ENCODE measurements around the gene EXOSC2.

The EXOSC2 gene

DNA sequence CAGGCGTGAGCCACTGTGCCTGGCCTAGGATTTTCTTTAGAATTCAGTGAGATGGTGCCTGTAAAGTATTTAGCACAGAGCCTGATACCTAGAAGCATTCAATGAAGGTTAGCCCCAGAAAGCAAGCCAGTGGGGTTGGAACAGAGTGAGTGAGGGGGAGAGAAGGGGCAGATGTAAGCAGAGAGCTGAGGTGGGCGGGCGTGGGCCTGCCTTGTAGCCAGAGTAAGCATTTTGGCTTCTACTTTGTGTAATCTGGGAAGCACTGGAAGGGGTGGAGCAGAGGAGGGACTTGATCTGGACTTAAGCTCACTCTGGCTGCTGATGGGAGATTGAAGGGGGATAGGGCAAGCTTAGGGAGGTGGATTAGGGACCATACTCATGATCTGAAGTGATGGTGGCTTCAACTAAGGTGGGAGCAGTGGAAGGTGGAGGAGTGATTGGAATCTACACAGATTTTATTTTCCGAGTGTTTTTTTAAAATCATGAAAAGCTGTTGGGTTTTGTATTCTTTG is 2.6 kb downstream of the EXOSC2 start:
- Histone ChIP-seq H3K27me3 (ENCODE audit: control insufficient read depth, insufficient read depth, low read length) (no peaks in the 10 kb centered on the region), H3K27ac (ENCODE audit: low read length) (no peak overlapping the region), H3K4me3 (ENCODE audit: low read length) (no peak overlapping the region), H3K4me1 (ENCODE audit: control insufficient read depth, insufficient read depth, low read length) (peaks cover 1% of the 10 kb centered on the region; the same call in 1 of the 2 replicates), H3K36me3 (ENCODE audit: control insufficient read depth, insufficient read depth, low read length) (peaks cover 29% of the 10 kb centered on the region; the same call in 1 of the 2 replicates), H3K9me3 (ENCODE audit: control insufficient read depth, insufficient read depth, low read length) (no peaks in the 10 kb centered on the region)
- DNase-seq (ENCODE audit: low read depth, low spot score) = no peak
- no CpG with 5 or more reads among the region's 4 CpGs for WGBS (ENCODE audit: insufficient coverage, insufficient read length)

- no peak for DNase-seq (ENCODE audit: low read depth, low spot score)
- Histone ChIP-seq H3K4me3 (ENCODE audit: low read length) (no peak overlapping the region), H3K27ac (ENCODE audit: low read length) (no peak overlapping the region), H3K27me3 (ENCODE audit: control insufficient read depth, insufficient read depth, low read length) (no peaks in the 10 kb centered on the region), H3K4me1 (ENCODE audit: control insufficient read depth, insufficient read depth, low read length) (peaks cover 1% of the 10 kb centered on the region; the same call in 1 of the 2 replicates), H3K36me3 (ENCODE audit: control insufficient read depth, insufficient read depth, low read length) (peaks cover 36% of the 10 kb centered on the region), H3K9me3 (ENCODE audit: control insufficient read depth, insufficient read depth, low read length) (no peaks in the 10 kb centered on the region)
- WGBS (ENCODE audit: insufficient coverage, insufficient read length) = no CpG with 5 or more reads among the region's 8 CpGs
Observed at GRCh38 chr9:130696996-130697395, 3.4 kb downstream of the EXOSC2 start.

DNA sequence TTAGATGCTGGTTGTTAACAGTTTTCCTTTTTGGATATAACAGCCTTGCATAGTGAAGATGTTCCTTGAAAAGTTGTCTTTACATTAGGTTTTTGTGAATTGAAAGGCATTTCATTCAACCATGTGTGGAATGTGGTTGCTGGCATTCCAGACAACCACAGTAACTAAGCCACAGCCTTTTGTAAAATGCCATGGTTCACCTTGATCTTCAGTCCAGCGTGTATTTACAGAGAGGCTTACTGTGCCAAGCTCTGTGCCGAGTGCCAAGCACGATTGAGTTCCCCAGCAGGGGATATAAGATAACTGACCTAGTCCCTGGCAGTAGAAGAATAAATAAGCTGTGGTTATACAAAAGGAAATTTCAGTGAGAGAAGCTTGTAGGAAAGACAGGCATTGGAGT is 4.9 kb downstream of the EXOSC2 start:
- DNase-seq (ENCODE audit: low read depth, low spot score) = no peak
- Histone ChIP-seq H3K27me3 (ENCODE audit: control insufficient read depth, insufficient read depth, low read length) (no peaks in the 10 kb centered on the region), H3K4me1 (ENCODE audit: control insufficient read depth, insufficient read depth, low read length) (no peaks in the 10 kb centered on the region), H3K9me3 (ENCODE audit: control insufficient read depth, insufficient read depth, low read length) (no peaks in the 10 kb centered on the region), H3K27ac (ENCODE audit: low read length) (no peak overlapping the region), H3K36me3 (ENCODE audit: control insufficient read depth, insufficient read depth, low read length) (peaks cover 48% of the 10 kb centered on the region), H3K4me3 (ENCODE audit: low read length) (no peak overlapping the region)
- no CpG with 5 or more reads among the region's 3 CpGs for WGBS (ENCODE audit: insufficient coverage, insufficient read length)

GRCh38 chr9:130699047-130699446 is 5.5 kb downstream of the EXOSC2 start:
- H3K4me3 ChIP-seq (ENCODE audit: low read length) = no peak overlapping the region

DNA sequence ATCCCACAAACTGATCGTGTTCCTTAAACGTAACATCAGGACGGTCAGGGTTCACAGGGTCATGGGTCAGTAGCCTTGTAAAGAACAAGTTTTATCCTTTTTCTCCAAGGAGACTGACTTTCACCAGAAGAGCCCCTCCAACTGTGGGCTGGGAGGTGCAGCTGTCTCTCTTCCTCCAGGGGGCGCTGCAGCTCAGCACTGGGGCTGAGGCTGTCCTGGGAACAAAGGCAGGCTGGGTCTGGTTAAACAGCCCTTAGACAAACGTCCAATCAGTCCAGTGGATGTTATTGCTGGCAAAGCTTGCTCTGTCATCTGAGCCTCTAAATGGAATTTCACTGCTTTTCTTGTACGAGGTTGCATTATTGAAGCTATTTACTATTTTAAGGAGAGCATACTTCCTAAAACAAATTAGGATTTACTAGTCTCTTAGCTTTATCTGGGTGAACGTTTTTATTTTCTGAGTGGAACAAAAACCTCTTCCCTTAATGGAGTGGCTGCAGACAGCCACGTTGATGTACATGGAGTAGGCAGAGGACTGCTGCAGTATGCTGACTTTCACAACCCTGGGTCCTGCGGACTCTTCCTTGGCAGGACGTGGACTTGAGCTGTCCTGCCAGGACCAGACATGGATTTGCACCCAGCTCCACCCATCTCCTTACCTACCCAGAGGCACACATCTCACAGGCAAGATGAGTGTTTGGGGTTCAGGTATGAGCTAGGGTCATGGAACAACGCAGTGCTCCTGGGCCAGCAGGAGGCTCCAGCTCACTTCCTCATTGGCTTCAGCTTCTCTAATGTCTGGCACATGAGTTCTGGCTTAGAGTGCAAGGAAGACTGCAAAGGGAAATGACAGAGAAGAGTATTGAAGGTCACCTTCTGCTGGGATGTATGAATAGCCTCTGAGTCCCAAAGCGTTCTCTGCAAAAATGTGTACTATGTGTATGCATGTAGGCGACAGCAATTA is 7.8 kb downstream of the EXOSC2 start:
- no peak overlapping the region for H3K27ac ChIP-seq (ENCODE audit: low read length)
- WGBS (ENCODE audit: insufficient coverage, insufficient read length) = no CpG with 5 or more reads among the region's 13 CpGs
- no peak overlapping the region for H3K4me3 ChIP-seq (ENCODE audit: low read length)
- H3K4me1 ChIP-seq (ENCODE audit: control insufficient read depth, insufficient read depth, low read length) = no peaks in the 10 kb centered on the region
- peaks cover 52% of the 10 kb centered on the region for H3K36me3 ChIP-seq (ENCODE audit: control insufficient read depth, insufficient read depth, low read length)
- H3K9me3 ChIP-seq (ENCODE audit: control insufficient read depth, insufficient read depth, low read length) = no peaks in the 10 kb centered on the region
- no peaks in the 10 kb centered on the region for H3K27me3 ChIP-seq (ENCODE audit: control insufficient read depth, insufficient read depth, low read length)
- no peak for DNase-seq (ENCODE audit: low read depth, low spot score)

More at GRCh38 chr9:130699047-130699446, 5.5 kb downstream of the EXOSC2 start:
- Histone ChIP-seq H3K4me1 (ENCODE audit: control insufficient read depth, insufficient read depth, low read length) (no peaks in the 10 kb centered on the region), H3K36me3 (ENCODE audit: control insufficient read depth, insufficient read depth, low read length) (peaks cover 53% of the 10 kb centered on the region), H3K27ac (ENCODE audit: low read length) (no peak overlapping the region), H3K9me3 (ENCODE audit: control insufficient read depth, insufficient read depth, low read length) (no peaks in the 10 kb centered on the region), H3K27me3 (ENCODE audit: control insufficient read depth, insufficient read depth, low read length) (no peaks in the 10 kb centered on the region)
- DNase-seq (ENCODE audit: low read depth, low spot score) = no peak
- WGBS (ENCODE audit: insufficient coverage, insufficient read length) = no CpG with 5 or more reads among the region's 2 CpGs

DNA sequence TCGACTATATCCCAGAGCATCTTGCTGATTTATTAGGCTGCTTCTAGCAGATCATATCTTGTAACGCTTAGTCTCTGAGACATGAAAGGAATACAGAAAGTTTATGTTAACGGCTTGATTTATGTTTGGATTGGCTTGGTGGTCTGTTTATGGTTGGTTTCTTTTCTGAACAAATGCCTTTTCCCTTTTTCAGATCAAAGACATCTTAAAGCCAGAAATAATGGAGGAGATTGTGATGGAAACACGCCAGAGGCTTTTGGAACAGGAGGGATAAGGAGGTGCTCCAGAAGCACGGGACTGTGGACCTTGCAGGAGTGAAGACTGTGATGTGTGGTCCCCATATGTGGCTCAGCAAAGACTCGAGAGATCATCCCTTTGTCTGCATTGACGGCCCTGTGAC is 9.9 kb downstream of the EXOSC2 start:
- no peaks in the 10 kb centered on the region for H3K27me3 ChIP-seq (ENCODE audit: control insufficient read depth, insufficient read depth, low read length)
- peaks cover 36% of the 10 kb centered on the region for H3K36me3 ChIP-seq (ENCODE audit: control insufficient read depth, insufficient read depth, low read length)
- H3K27ac ChIP-seq (ENCODE audit: low read length) = no peak overlapping the region
- no CpG with 5 or more reads among the region's 7 CpGs for WGBS (ENCODE audit: insufficient coverage, insufficient read length)
- no peak for DNase-seq (ENCODE audit: low read depth, low spot score)
- H3K9me3 ChIP-seq (ENCODE audit: control insufficient read depth, insufficient read depth, low read length) = no peaks in the 10 kb centered on the region
- H3K4me3 ChIP-seq (ENCODE audit: low read length) = no peak overlapping the region
- H3K4me1 ChIP-seq (ENCODE audit: control insufficient read depth, insufficient read depth, low read length) = no peaks in the 10 kb centered on the region

DNA sequence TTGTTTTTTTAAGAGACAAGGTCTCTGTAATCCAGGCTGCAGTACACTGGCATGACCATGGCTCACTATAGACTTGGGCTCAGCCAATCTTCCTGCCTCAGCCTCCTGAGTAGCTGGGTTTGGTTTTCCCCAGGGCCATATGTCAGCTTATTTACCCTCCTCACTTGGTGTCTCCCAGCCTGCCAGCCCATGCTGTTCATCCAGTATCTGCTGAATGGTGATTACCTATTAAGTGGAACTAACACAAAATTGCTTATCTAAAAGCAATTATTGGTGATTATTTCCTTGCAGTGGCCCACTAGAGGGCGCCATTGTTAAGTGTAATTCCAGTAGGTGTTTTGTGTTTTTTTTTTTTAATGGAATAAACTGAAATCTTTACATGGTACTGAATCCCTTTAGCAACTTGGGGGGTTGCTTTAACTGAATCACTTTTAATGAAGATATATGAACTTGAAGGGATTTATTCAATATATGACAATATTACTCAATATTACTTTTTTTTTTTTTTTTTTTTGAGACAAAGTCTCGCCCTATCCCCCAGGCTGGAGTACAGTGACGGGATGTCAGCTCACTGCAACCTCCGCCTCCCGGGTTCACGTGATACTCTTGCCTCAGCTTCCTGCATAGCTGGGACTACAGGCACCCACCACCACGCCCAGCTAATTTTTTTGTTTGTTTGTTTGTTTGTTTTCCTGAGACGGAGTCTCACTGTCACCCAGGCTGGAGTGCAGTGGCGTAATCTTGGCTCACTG is 13.8 kb downstream of the EXOSC2 start:
- Histone ChIP-seq H3K4me3 (ENCODE audit: low read length) (no peak overlapping the region), H3K27me3 (ENCODE audit: control insufficient read depth, insufficient read depth, low read length) (no peaks in the 10 kb centered on the region), H3K4me1 (ENCODE audit: control insufficient read depth, insufficient read depth, low read length) (no peaks in the 10 kb centered on the region), H3K27ac (ENCODE audit: low read length) (no peak overlapping the region), H3K36me3 (ENCODE audit: control insufficient read depth, insufficient read depth, low read length) (peaks cover 15% of the 10 kb centered on the region; the same call in 1 of the 2 replicates), H3K9me3 (ENCODE audit: control insufficient read depth, insufficient read depth, low read length) (no peaks in the 10 kb centered on the region)
- no peak for DNase-seq (ENCODE audit: low read depth, low spot score)
- WGBS (ENCODE audit: insufficient coverage, insufficient read length) = no CpG with 5 or more reads among the region's 9 CpGs

DNA sequence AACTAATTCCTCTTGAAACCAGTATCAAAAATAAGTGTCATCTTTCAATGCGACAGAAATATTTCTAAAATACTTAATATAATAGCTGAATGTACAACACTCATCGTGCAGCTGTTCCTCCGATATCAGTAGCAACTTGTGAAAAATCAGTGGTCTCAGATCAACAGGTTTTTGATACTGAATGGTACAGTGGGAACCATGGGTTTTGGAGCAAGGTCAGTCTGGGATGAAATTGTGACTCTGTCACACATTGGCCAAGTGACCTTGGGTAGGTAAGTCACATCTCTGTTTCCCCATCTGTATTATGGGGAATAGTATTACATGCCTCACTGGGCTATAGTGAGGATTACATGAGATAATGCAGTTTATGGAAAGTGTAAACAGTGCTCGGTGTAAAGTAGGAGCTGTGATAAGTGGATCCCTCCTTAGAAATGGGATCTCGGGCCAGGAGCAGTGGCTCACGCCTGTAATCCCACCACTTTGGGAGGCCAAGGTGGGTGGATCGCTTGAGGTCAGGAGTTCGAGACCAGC is 17.3 kb downstream of the EXOSC2 start:
- Histone ChIP-seq H3K4me3 (ENCODE audit: low read length) (no peak overlapping the region), H3K27ac (ENCODE audit: low read length) (no peak overlapping the region), H3K36me3 (ENCODE audit: control insufficient read depth, insufficient read depth, low read length) (no peaks in the 10 kb centered on the region), H3K4me1 (ENCODE audit: control insufficient read depth, insufficient read depth, low read length) (no peaks in the 10 kb centered on the region), H3K27me3 (ENCODE audit: control insufficient read depth, insufficient read depth, low read length) (no peaks in the 10 kb centered on the region), H3K9me3 (ENCODE audit: control insufficient read depth, insufficient read depth, low read length) (no peaks in the 10 kb centered on the region)
- no peak for DNase-seq (ENCODE audit: low read depth, low spot score)
- no CpG with 5 or more reads among the region's 8 CpGs for WGBS (ENCODE audit: insufficient coverage, insufficient read length)

DNA sequence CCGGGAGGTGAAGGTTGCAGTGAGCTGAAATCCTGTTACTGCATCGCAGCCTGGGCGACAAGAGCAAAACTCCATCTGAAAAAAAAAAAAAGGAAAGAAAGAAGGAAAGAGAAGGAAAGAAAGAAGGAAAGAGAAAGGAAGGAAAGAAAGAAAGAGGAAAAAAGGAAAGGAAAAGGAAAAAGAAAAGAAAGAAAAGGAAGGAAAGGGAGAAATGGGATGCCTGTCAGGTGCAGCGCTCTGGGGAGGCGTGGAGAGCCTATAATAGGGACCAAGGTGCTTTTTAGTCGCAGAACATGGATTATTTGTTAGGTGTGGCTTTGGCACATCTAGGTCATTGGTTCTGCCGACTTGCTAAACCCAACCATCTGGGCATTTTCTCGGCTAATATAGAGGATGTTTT is 17.9 kb downstream of the EXOSC2 start:
- Histone ChIP-seq H3K27me3 (ENCODE audit: control insufficient read depth, insufficient read depth, low read length) (no peaks in the 10 kb centered on the region), H3K4me1 (ENCODE audit: control insufficient read depth, insufficient read depth, low read length) (no peaks in the 10 kb centered on the region), H3K4me3 (ENCODE audit: low read length) (no peak overlapping the region), H3K36me3 (ENCODE audit: control insufficient read depth, insufficient read depth, low read length) (no peaks in the 10 kb centered on the region), H3K9me3 (ENCODE audit: control insufficient read depth, insufficient read depth, low read length) (no peaks in the 10 kb centered on the region), H3K27ac (ENCODE audit: low read length) (no peak overlapping the region)
- no CpG with 5 or more reads among the region's 8 CpGs for WGBS (ENCODE audit: insufficient coverage, insufficient read length)
- DNase-seq (ENCODE audit: low read depth, low spot score) = no peak

DNA sequence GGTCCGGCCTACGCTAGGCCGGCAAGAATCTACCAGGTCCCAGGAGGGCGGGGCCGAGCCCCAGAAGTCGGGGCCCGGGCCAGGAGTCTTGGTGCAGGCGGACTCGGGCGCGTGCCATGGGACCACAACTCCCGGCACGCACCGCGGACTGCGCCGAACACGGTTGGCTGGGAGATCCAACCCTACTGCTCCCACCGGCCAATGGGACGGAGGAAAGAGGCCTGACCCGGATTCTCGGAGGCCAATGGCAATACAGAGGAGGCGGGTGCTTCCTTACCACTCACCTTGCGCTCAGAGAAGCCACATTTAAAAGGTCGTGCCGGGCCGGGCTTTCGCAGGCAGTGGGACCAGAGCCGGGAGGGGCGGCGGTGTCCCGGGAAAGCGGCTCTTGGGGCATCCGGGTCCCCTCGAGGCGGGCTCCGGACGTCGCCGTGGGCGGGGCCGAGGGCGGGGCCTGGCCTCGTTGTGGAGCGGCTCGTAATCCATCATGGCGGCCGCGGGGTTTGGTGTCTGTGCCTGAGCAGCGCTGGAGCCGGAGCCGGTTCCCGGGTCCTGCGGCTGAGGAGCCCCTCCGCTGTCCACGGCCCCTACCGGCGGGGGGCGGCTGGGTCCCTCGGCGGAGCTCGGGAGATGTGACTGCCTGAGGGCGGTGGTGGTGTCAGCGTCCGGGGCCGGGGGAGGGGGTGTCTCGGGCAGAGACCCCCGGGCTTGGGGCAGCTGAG is 19.1 kb downstream of the EXOSC2 start:
- peak; percentile 97 for DNase-seq (ENCODE audit: low read depth, low spot score)
- H3K36me3 ChIP-seq (ENCODE audit: control insufficient read depth, insufficient read depth, low read length) = no peaks in the 10 kb centered on the region
- no peaks in the 10 kb centered on the region for H3K4me1 ChIP-seq (ENCODE audit: control insufficient read depth, insufficient read depth, low read length)
- no peaks in the 10 kb centered on the region for H3K27me3 ChIP-seq (ENCODE audit: control insufficient read depth, insufficient read depth, low read length)
- no peak overlapping the region for H3K27ac ChIP-seq (ENCODE audit: low read length)
- no CpG with 5 or more reads among the region's 68 CpGs for WGBS (ENCODE audit: insufficient coverage, insufficient read length)
- no peaks in the 10 kb centered on the region for H3K9me3 ChIP-seq (ENCODE audit: control insufficient read depth, insufficient read depth, low read length)
- H3K4me3 ChIP-seq (ENCODE audit: low read length) = peak overlapping the region; percentile 83
